Activated effector memory CD4-positive, alpha-beta T cell treated with anti-CD3 and anti-CD28 coated beads, Interleukin-2, amount 50 U/mL, for 16 hours (primary cell): Measurements from ENCODE around the gene KCNA10.
A peak's percentile ranks its signal among the peaks of the same experiment; 100 is the strongest.

Source experiments
- DNase-seq: peaks from one replicate; pipeline ENCODE4 v3.0.0-alpha.2; 2020

Gene KCNA10

DNA sequence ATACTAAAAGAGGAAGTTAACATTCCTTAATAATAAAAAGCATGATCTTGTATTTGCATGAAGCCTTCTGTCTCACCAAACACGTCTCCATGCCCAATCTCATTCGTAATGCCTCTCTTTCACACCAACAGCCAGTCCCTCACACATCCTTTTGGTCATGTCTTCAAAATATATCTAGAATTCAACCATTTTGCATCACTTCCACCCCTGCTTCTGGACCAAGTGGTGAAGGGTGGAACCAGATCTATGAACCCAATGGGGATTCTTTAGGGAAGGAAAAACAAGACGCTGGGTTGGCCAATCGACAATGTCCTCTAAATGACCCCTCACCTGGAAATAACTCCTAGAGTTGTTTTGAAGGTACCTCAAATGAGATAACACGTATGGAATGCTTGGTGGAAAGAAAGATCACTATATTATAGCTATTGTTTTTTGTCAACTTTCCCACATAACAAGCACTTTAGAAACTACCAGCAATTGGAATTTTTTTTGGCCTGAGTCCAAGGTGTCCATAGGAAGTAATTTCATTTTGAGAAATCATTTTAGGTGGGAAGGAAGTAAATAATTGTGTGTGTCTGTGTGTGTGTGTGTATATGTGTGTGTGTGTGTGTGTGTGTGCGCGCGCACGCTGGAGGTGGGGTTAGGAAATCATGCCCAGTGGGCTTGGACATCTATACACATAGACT lies at the start of gene KCNA10:
Gene KCNA10 (minus strand): TSS at position 51 of the 686 bp plus-strand sequence. CDS start 388 bp downstream, outside the sequence.
- DNase-seq: no peak

DNA sequence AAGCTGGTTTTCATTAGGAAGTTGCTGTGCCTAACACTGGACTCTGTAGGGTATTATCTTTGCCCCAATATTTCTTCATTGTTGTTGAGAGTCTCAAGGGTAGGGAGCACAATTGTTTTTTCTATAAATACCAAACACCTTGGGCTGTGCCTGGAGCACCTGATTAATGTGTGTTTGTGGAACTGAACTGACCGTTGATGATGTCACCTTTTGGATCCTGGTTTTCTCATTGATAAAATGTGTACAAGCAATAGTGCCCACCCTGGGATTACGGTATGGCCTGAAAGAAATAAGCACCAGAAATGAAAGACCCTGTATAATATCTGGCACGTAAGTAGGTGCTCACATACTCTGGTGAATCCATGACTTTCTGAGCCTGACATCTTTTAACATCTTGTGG lies 47.9 kb upstream of the KCNA10 start:
- no peak for DNase-seq

DNA sequence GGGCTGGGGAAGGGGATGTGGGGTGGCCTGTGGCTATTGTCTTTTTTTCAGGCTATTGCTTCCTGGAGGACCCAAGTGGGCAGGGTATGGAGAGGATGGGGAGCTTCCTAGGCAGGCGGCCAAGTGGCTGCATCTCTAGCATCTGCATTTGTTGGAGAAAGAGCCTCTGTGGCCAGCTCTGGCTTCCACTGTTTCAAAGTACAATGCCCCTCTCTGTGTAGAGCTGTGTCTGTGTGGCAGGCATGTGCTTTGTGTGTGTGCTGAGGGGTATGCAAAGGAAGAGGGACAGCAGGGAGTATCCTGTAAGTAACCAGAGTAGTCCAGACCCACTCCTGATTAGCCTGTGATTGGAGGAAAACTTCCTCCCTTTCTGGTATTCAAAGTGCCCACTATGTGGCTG lies 46.6 kb upstream of the KCNA10 start:
- no peak for DNase-seq

DNA sequence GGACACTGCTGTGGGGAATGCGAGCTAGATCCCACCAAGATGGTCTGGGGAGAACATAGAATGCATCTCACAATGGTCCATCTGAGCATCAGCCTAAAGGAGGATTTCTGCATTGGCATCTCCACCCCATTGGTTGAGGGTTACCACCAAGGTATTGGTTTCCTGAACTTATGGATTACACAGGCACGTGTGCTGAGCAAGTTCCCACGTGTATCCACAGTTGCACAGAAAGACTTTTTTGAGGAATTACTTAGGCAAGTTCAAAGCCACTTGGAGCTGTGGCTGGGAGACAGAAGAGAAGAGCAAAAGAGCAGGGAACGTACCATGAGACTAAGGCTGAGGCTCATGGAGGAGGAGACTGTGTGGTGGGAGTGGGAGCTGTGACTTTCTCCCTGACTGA lies 44.1 kb upstream of the KCNA10 start:
- DNase-seq: no peak

DNA sequence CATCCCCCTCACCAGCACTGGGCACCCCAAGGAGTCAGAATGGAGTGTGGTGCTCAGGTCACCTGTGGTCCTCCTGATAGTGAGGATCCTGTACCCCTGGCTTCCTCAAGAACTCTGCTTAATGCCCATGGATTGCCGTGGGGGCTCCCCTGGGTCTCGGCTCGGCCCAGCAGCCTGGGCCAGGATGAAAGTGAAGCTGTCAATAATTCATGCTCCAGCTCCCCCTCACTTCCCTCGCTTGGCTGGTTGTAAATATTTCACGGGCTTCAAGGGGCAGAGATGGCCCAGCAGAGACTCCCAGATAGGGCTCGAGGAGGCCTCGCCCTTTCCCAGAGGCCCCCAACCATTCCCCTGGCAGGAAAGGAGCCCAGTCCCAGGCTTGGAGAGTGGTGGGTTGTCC lies 42.6 kb upstream of the KCNA10 start:
- no peak for DNase-seq

DNA sequence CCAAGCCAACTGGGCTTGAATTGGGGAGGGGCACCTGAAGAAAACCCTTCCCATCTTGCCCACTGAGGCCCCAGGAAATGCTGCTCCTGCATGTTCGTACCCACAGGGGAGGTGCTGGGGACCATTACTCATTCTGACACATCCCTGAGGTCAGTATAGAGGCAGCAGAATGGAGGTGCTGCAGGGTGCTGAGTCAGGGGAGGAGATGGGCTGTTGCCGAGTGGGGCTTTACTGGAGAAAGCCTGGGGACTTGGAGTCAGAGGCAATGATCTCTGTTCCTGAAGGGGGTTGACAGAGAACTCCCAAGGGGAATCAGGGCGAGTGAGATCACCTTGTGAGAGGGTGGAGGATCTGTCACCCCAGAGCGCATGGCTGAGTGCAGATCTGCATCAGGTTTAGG lies 40.2 kb upstream of the KCNA10 start:
- DNase-seq: no peak

DNA sequence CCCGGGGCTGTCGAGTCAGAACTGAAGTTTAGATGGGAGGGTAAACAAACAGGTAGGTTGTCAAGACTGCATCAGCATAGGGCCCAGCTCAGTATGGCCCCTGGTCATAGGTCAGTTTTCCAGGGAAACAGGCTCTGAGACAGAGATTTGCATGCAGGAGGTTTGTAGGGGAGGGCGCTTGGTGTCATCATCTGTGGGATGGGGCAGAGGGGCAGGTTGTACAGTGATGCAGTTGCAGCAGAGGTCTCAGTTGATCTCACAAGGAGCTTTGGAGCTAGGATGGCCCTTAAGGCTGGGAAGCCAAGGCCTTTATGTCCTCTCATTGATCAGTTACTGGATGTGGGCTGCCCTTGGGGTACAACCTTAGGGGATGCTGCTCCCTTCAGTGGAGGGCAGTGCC lies 38.5 kb upstream of the KCNA10 start:
- no peak for DNase-seq

DNA sequence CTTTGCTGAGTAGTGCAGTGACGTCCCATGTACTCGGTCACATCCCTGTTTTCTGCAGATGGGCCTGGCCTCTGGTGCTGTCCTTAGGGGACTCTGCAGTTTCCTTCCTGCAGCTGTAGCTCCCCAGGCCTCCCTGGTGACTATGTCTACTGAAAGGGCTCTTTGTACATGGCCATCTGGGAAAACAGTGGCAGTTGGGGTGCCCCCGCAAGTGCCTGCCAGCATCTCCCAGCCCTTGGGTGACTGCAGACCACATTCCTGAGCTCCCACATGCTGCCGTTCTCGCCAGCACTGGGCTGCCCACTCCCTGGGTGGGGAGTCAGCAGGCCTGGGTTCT lies 37.5 kb upstream of the KCNA10 start:
- no peak for DNase-seq

DNA sequence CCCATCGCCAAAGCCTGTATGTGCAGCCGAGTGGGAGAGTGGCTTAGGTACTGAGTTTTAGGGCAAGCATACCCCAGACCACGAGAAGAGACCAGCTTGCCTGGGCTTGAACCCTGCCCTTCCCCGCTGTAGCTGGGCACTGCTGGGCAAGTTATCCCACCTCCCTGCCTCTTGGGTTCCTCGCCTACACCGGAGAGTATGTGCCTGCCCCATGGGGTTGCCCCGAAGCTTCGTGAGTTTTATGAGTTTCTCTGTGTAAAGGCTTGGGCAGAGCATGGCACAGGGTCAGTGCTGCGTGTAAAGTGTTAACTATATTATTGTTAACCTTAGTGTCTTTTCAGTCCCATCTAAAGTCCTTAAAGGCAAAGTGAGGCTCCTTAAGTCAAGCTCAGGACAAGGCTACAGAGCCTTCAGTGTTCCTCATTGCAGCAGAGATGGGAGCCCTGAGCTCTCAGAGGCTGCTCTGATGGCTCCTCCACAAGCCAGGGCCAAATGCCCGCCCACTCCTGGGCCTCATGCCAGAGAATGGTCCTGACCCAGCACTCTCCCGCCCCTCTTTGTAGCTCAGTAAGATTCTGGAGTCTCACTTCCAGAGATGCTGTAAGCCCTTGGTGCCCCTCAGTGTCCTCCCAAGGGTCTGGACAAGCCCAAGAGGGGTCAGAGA lies 37.0 kb upstream of the KCNA10 start:
- DNase-seq: no peak

DNA sequence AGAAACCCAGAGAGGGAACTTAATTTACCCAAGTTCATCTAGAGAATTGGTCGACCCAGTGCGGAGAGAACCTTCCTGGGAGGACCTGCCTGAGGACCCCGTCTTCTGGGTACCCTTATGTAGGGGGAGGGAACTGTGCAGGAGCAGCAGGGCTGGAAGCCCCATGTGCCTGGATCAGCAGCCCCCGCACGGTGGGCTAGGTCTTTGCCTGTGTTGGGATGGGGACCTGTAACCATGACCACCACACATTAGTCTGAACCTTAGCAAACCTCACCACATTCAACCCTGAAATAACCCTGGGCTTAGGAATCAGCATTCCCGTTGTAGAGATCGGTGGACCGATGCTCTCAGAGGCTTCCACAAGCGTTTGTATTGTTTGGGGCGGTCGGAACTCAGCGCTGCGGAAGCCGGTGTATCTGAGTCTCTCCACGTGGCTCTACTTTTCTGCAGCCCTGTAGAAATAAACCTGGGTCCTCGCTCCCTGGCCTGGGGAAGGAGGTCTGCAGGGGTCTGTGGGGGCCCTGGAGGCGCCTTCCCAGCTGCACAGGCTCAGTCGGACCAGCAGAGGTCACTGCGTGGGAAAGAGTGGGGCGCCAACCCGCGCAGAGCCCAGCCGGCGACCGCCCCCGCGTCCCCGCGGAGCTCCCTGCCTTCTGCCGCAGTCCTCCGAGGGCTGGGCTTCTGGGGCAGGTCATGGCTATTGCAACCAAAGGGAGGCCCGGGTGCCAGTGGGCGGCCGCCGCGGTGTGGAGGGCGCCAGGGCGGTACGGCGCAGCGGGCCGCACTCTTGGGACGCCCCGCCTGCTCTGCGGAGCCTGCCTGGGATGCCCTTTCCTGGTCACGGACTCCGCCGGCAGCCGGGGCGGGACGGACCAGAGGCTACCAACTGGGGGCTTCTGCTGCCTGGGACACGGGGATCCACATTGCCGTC lies 36.2 kb upstream of the KCNA10 start:
- DNase-seq: peak; percentile 86

DNA sequence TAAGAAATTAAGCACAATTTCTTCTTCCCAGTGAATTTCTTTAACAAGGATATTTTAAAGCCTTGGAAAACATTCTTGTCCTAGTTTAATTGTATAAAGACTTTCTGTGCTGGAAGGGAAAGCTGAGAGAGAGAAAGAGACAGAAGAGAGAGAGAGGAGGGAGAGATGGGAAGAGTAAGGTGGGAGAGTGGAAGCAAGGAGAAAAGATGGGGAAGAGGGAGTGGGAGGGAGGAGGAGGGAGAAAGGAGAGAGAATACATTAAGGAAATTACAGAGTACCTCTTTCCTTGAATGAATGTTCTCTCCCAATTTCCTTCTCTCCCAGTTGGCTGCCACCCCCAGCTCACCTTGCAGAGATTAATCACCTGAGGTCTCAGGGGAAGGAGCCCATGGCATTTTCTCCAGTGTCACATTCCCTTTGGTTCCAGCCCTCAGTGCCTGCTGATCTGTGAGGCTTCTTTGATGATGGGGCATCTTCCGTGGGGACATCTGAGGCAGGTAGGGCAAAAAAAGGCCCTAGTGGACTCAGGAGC lies 32.4 kb upstream of the KCNA10 start:
- no peak for DNase-seq

DNA sequence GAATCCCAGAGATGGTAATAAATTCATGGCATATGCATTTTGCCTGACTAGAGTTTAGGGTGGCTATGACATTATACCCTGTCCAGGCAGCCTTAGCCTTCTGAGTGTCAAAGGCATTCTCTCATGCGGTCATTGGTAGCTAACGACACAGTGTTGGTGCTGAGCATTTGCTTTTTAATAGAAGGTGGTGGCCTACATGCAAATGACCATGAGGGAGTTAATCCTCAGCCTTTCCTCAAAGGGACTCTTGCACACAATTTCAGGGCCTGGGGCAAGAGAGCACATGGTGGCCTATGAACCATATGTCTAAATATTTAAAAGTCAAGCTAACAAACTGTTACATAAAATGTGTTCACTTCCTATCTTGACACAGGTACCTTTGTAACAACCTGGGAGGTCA lies 30.9 kb upstream of the KCNA10 start:
- no peak for DNase-seq

DNA sequence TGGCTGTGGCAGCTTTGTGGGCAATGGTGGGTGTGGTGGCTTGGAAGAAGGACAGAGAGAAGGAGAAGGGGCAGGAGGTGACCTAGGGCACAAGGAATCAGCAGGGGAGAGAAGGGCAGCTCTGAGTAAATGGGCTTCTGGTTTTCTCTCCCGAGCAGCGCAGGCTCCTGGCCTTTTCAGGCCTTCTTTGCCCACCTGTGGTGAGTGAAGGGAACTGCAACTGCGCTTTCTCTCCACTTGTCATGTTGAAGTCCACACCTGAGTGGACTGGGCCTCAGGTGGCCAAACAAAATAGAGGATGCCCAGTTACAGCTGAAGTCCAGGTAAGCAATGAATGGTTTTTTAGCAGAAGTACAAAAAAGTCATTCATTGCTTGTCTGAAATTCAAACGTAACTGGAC lies 29.4 kb upstream of the KCNA10 start:
- DNase-seq: no peak

DNA sequence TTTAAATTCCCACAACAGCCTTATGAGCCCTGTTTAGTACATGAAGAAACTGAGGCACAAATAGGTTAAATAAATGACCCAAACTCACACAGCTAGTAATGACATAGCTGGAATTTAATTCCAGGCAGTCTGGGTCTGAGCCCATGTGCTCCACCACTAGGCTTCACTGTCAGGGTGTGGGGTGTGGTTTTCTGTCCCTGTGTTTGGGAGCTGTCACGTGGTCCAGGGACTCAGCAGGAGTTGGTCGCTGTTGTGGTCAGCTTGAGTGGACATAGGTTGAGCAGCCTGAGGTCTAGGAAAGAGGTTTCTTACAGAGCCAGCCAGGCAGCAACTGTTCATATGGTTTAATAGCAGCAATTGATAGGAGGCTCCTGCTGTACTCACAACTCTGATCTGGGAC lies 28.0 kb upstream of the KCNA10 start:
- no peak for DNase-seq

DNA sequence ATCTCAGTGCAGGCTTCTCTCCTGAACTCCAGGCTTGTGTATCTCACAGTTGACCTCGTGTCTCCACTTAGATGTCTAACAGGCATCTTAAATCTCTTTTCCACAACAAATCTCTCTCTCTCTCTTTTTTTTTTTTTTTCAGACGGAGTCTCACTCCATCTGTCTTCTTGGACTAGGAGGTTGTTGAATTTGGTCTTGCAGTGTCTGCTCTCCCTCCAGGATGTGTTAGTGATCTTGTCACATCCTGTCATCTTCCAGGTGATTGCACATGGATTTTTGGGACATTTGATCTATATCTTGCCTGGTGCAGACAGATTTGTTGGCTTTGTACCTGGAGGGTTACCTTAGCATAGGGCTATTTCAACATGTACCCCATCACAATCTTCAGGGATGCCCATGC lies 26.5 kb upstream of the KCNA10 start:
- DNase-seq: no peak

DNA sequence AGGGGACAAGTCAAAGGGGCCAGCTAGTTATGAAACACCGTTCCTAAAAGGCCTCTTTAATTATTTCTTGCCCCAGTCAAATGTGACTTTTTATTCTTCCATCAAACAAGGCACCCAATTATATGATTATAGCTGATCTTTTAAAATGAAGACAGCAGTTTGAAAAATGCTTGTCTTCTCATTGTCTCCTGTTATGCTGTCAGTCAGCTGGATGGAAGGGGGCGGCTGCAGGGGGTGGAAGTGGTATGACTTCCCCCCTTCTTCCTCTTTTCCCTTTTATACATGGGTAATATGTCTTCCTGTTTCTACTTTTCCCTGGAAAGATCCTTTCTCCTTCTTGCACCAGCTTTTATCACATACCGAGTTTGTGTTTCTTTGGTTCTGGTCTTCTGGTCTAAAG lies 25.8 kb upstream of the KCNA10 start:
- no peak for DNase-seq

DNA sequence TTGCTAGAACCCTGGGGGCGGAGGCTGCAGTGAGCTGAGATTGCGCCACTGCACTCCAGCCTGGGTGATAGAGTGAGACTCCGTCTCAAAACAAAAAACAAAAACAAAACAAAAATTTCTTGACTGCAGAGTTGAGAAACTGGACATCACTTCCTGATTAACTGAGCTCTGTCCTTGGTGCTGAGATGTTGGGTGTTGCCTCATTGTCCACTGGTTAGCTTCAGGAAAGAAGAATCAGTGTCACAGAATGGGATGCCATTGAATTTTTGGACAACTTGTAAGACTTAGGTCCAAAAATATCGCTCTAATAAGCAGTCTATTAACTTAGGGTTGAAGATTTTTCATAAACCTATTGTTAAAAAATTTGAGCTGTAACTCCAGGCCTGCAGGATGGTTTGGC lies 23.8 kb upstream of the KCNA10 start:
- no peak for DNase-seq

DNA sequence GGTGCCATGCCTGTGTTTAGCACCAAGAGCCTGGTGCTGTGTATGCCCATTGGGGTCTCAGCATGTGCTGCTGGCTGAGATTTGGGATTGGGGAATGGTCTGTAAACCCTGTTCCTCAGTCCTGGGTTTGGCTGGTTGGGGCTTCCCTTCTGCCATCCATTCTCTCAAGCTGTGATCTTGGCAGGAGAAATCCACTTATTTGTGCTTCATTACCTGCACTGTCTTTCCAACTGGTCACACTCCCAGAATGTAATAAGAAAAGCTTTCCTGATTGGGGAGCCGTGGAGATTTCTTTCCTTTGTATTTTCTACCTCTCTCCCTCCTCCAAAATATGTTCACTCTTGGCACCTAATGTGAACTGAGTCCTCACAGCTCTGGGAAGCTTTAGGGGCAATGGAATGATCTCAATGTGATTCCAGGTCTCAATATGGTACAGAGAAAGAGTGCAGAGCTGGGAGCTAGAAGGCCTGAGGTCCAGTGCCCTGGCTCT lies 23.0 kb upstream of the KCNA10 start:
- no peak for DNase-seq

DNA sequence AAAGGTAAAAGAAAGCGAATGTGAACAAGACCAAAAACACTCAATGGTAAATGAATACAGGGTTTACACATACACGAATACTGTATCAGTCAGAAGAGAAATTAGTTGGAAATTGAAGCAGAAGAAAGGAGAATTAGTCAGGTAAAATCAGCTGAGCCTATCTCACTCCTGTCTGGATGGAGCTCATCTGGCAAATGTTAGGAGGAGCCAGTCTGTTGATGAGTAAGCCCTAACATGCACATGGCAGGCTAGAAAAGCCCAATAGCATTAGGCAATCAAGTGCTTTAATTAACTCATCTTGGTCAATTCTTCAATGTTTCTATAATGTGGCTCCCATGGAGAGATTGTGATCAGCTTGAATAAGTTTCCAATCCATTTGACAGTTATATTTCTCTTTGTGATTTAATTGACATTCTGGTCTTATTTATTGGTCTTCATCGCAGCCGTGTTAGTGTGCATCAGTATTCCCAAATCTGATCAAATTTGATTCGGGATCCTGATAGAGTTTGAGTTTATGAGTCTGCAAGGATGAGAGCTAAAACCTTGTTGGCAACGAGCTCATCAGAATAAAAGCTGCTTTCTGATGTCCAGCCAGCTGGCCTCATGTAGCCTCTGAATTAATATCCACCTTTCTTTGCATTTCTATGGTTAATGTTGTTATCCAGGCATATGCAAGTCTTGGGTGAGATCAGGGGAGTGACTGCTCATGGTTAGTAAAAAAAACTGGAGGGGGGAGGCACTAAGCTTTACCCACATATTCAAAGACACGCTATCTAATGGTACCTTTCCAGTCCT lies 22.1 kb upstream of the KCNA10 start:
- DNase-seq: no peak

DNA sequence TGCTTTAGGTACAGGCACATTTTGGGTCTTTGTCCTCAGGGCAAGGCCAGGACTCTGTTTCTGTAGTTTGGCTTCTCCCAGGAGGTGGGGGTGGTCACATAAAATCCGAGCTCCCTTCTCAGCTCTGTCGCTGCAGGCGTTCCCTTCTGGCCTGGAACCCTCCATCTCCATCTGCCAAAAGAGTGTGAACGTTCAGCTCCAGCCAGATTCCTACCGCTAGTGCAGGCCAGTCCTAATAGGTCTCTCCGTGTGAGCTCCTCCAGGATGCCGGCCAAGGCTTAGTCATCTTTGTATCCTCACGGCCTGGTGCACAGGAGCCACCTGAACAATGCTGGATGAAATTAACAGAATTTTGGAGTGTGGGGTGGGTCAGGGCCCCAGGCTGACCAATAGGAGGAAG lies 19.9 kb upstream of the KCNA10 start:
- no peak for DNase-seq

DNA sequence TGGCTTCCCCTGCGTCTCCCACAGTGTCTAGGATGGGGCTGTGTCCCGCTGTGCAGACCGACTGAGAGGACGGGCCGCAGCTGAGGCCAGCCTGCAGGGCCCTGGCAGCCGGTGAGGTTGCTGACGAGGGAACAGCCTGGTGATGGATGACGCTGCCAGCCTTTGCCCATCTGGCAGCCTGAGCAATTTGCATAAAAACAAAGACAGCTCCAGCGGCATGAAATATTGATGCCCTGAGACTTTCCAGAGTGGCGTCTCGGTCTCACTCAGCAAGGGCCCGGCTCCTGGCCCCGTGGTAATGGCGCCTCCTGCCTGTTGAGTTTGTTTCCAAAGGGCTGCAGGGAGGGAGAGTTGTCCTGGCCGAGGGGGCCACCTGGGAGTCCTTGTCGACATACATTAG lies 19.1 kb upstream of the KCNA10 start:
- DNase-seq: no peak

DNA sequence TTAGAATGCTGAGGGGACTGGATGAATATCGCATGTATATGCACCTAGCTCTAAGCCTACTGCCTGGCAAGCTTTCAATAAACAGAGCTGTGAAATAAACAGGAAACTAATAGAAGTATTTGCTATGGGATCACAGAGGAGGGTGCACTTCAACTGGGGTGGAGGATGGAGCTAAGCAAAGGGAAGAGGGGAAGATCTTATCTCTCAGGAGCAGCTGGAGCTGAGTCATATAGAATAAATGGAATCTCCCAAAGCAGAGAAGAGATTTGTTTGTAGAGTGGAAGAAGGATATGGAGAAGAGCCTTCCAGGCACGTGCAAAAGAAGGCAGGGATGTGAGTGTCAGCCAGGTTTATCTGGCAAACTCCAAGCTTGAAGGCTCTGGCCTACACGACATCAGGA lies 17.0 kb upstream of the KCNA10 start:
- DNase-seq: no peak

DNA sequence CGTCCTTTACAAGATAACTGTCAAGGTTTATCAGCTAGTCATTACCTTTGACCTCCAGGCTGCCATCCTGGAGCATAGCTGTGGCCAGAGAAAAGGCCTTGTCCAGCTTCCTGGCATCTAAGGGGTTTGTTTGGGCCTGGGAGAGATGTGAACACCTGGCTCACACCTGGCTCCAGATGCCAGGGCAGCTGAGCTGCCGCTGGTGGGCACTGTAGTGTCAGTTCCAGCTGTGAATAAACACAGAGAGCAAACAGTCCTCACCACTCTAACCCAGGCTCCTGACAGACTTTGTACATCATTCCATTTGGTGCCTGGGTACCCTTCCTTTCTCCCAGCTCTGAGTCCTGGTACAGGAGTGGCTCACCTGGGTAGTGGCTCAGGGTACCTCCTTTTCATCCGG lies 14.3 kb upstream of the KCNA10 start:
- no peak for DNase-seq
